ENCODE measurements around the gene ATP11A.

ATP11A gene

DNA sequence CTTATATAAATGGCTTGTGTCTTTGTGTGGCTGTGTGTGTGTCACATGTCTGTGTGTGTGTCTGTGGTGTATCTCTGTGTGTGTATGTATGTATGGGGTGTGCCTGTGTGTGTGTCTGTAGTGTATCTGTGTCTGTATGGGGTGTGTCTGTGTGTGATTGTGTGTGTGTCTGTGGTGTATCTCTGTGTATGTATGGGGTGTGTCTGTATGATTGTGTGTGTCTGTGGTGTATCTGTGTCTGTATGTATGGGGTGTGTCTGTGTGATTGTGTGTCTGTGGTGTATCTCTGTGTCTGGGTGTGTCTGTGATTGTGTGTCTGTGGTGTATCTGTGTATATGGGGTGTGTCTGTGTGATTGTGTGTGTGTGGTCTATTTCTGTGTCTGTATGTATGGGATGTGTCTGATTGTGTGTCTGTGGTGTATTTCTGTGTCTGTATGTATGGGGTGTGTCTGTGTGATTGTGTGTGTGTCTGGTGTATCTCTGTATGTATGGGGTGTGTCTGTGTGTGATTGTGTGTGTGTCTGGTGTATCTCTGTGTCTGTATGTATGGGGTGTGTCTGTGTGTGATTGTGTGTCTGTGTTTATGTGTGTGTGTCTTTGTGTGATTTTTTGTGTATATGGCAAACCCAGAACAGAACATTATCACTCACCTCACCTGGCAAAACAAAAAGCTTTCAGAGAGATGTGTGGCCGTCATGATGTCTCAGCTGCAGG is 223.0 kb downstream of the ATP11A start:
- FAIRE-seq, result no peak

DNA sequence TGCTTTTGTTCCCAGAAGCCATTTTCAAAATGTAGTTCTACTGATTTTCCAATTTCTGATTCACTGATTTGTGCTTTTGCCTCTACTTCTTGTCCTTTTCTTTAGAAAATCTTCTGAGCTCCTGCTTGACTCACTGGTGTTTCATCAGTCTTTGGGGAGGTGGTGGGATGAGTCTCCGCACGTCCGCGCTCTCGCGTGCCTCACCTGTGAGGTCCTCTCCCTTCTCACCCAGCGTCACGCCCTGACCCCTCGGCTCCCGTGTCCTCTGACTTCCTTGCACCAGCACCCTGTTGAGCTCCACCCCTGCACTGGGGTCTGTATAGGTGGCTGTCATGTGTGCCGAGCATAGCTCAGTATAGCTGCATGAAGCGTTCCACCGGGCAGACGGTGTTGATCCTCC is 226.5 kb downstream of the ATP11A start:
- FAIRE-seq, result no peak

DNA sequence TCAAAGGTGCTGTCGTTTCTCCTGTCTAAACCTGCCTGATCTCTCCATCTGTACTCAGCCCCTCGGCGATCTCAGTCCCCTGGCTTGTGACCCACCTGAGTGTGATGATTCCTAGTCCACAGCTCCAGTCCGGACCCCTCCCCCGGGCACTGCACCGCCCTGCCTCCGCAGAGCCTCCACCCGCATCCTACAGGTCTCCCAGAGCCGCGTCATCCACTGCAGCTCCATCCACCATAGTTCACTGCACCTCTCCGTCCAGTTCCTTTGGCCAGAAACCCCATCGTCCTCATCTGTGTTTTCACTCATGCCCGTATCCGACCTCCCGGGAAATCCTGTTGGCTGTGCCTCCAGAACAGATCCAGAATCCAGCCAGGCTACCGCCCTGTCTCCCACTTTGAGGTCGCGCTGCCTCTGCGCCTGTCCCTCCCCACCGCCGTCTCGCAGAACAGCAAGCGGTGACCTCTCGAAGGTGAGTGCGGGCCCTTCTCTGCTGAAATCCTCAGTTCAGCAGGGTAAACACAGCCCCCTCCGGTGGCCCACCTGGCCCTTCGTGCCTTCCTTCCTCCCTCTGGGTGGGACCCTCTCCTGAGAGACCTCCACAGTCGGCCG is 227.3 kb downstream of the ATP11A start:
- FAIRE-seq, result no peak

DNA sequence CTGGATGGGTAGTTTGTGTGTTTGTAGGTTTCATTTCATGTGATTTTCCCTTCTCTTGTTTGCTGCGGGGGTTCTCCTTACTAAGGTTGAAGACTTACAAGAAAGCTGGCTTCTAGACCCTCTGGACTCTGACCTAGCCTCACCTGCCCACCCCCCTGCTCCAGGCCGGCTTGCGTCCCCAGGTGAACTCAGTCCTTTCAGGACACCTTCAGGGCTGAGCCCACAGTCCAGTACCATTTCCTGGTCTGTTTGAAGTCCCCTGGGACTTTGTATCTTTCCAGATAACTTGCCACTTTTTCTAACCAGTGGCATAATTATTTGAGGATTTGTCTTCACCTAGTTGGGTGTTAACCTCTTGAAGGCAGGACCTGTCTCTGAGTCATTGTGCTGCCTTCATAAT is 227.9 kb downstream of the ATP11A start:
- no peak for FAIRE-seq

DNA sequence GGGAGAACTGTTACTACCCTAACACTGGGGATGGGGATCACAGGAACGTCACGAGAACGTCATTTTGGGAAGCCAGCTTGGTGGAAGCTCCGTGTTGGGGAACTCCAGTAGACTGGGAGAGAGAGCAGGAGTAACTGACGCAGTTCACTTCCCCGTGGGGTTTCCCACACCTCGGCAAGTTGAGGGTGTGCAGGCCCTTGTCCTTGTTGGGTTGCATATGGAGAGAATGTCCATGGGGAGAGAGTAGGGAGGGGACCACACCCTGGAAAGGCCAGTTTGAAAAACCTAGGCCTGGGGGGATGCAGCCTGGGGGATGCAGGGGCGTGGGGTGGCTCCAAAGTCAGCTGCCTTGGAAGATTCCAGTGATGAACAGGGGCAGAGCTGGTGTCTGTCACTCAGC is 228.4 kb downstream of the ATP11A start:
- no peak for FAIRE-seq

DNA sequence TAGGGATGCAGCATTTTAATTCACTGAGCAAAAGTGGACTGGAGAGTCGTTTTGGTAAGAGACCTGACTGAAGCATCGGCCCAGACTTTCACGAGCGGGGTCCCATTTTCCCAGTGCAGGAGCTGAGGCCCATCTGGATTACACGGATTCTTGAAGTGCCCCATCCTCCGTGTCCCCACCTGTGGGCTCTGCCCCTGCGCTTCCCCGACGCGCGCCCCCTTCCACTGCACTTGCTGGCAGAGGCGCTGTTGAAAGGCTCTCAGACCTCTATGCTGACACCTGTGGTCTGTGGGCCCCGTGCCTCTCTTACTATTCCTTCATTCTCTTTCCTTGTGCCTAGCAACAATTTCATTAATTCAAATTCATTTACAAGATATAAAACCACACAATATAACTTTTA is 228.9 kb downstream of the ATP11A start:
- no peak for FAIRE-seq

DNA sequence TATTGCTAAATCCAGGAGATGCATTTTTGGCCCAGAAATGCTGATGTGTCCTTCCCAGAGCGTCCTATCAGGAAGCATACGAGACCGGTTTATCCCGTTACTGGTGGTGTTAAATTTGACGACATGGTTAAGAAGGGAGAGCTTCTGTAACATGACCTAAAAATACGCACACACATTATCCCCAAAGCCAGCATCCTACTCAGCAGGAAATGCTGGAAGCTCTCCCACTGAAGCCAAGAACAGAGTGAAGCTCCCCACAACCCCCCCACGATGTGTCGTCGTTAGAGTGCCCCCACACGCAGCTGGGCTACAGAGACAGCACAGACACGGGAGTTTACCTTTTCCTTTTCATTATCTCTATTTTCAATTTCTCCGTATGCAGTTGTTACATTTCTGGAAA is 234.1 kb downstream of the ATP11A start:
- FAIRE-seq, result no peak

DNA sequence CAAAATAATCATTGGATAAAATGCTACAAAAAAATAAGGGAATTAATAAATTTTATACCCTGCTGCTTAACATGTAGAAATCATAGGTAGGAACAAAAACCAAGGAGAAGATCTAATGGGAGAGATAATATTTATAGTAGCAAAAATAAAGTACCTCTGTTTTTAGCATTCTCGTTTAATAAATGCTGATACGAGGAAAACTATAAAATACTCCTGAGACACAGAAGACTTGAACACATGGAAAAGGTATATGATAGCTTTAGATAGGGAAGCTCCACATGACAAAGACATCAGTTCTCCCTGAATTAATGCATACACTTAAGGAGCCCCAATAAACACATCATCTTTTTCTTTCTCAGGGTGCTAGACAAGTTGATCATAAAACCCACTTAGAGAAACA is 234.5 kb downstream of the ATP11A start:
- no peak for FAIRE-seq

DNA sequence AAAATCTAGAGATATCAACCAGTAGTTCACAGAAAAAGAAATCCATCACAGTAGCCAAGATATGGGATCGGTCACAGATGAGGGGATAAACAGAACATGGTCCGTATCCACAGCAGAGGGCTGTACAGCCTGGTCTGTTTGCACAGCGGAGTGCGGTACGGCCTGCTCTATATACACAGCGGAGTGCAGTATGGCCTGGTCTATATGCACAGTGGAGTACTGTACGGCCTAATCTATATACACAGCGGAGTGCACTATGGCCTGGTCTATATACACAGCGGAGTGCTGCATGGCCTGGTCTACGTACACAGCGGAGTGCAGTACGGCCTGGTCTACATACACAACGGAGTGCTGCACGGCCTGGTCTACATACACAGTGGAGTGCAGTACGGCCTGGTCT is 236.2 kb downstream of the ATP11A start:
- FAIRE-seq, result no peak

DNA sequence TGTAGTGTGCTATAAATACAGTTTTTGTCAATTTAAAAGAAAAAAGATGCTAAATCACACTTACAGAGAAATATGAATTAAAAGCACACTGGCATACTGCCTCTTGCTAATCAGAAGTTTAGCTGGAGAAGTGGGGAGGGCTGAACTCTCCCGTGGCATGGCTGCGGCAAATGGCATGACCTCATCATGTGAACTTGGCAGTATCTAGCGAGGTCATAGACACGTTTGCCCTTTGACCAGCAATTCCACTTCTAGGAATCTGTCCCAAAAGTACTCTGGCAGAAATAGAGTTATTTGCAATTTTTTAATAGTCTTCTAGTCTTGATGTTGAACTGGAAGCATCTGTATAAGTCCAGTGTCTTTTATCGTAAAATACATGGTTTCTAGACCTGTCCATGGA is 237.2 kb downstream of the ATP11A start:
- no peak for FAIRE-seq

DNA sequence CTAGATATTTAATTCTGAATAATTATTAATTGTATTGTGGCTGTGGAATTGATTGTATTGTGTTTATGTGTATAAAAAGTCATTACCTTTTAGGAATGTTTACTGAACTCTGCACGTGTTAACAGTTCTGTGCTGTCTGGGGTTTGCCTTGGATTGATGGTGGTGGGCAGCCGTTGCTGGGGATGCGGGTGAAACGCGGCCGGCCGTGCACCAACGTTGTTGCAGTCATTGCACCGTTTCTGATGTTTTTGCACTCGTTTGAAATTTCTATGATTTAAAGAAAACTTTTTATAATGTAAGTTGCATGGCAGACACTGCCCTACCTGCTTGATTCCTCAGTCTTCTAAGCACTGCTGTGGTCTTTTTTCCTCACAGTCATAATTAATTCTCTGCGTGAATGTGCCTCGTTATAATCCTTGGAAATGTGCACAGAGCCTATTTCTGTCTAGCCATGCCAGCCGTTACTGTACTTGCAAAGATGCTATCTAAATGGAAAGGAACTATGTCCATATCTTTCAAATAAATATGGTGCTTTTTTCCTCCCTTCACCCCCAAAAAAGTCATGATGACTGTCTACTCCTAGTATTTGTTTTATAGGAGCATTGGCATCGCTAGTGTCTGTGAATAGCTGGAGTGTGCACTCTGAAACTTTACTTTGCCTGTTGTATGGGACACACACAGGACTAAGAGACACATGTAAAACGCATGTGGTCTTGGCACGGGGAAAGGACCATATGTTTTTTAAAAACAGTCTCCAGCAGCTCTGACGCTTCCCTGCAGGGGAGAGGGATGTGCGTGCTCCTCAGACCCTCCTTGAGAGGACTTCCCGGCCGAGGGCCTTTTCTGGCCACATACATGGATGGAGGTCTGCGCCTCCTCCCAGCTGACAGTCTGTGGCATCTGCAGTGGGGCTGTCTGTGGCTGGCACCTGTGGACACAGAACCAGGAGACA is 238.5 kb downstream of the ATP11A start:
- FAIRE-seq, result no peak

DNA sequence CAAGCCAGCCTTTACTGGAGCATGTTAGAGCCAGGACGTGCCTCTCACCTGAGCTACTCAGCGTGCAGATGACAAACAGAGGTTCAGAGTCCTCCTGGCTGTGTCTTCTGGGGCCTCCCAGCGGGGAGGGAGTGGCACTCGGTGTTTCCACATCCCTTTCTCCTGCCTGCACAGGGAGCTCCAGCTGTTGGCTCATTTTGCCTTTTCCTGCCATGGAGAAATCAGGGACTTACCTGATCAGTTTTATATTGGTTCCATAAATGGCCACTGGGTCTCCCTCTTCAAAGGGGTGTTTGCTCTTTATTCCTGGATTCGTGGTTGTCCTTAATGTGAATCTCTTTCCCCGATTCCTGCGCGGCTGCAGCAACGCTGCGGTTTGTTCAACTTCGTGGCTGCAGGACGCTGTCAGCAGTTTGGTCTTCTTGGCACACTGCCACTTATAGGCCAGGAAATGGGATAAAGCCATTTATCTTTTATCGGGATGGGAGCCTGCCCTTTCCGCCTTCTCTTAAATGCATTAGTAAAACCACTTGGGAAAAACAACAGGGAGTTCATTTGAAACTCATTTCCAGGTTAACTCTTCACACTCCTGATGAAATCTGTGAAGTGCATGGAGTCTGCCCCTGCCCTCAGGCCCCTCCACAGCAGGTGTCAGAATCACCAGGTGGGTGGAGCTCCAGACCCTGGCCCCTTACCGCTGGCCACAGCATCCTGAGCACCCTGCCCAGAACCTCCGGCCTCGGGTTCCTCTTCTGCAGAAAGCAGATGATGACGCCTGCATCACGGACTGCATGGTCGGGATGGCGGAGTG is 239.3 kb downstream of the ATP11A start:
- FAIRE-seq, result no peak

DNA sequence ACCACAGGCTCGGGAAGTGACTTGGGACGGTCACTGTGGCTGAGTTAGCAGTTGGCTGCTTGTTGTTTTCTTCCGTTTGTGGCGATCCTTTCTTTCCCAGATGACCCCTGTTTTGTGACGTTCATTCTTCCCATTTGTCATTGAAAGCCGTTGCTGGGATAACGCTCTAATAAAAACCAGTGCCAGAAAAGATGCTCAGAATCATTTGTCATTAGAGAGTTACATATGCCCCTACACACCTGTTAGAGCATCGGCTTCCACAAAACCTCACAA is 239.9 kb downstream of the ATP11A start:
- FAIRE-seq, result no peak

DNA sequence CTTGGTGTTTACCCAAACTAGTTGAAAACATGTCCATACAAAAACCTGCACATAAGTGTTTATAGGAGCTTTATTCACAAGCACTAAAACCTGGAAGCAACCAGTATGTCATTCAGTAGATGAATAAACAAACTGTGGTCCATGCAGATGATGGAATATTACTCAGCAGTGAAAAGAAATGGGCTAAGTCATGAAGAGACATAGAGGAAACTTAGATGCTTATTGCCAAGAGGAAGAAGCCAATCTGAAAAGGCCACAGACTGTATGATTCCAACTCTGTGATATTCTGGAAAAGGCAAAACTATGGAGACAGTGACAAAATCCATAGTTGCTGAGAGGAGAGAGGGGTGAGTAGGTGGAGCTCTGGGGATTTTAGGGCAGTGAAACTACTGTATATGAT is 240.4 kb downstream of the ATP11A start:
- no peak for FAIRE-seq

DNA sequence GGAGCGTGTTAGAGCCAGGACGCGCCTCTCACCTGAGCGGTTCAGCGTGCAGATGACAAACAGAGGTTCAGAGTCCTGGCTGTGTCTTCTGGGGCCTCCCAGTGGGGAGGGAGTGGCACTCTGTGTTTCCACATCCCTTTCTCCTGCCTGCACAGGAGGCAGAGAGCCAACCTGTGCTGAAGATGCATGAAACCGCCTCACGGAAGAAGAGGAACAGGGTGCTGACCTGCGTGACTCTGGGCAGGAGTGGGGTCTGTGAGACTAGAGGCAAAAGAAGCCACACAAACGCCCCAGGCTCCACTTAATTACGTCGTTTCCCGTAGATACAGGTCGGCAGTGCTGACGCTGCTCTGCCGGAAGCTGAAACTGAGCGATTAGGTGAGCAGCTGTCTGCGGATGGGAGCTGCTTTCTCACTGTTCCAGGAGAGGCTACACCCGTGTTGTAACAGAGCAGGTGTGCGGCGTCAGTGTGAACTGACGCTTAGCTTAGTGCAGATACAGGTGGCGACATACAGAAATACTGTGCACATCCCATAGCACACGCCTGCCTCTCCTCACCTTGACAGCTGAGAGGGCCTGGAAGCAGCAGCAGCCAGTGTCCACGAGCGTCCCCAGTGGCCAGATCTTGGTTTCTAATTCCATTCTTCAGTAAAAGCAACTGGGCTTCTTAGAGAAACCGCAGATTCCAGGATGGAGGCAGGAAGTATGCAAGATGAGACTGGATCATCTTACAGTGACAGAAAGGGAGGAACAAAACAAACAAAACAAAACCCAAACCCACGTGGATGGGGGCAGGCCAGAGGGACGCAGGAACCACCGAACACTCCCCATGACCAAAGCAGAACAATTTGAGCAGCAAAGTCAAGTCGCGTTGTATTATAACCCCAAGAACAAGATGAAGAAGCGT is 241.4 kb downstream of the ATP11A start:
- FAIRE-seq, result no peak

DNA sequence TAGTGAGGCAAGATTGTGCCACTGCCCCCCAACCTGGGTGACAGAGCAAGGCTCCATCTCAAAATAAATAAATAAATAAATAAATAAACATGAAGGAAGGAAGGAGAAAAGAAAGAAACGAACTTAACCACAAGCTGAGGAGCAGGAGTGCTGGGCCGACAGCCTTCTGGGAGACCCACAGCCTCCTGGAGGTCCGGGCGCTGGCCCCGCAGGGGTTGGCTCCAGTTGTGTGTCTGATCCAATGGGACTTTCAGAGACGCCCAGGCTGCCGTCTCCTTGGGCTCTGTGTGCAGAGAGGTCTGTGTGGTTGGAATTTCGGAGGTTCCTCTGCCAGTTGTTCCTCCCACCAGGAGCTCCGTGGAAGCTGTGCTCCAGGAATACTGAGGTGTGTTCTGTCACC is 243.1 kb downstream of the ATP11A start:
- no peak for FAIRE-seq

DNA sequence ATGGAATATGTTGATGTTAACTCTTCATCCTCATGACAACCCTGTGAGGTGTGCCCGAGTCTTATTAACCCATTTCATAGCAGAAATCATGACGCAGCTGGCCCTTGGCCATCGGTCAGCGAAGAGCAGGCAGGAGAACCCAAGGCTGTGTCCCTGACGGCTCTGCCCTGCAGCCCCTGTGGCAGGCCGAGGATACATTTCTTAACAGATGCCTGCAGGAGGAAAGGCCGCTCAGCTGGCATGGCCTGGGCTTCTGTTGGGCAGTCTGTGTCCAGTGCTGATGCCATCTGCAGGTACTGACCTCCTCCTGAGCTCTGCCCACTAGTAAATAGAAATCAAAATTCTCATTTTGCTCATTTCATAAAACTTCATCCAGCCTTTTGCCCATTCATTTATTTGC is 243.8 kb downstream of the ATP11A start:
- no peak for FAIRE-seq

DNA sequence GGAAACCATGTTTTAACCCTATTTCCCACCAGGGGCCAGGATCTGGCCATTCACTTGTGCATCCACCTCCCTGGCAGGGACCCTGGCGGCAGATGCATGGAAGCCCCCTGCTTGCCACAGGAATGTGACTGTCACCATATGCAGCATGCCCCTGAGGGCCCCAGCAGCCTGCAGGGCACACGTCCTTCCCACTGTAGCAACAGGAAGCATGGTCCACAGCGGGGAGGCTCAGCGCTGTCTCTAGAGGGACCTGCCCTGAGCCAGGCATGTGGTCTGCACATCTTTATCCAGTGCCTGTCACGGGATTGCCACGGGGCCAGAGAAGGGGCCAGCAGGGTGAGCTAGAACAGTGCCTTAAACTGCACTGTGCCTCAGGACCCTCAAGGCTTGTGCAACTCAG is 244.2 kb downstream of the ATP11A start:
- FAIRE-seq, result no peak
